HG03159 (cell line): ENCODE data around the gene ZNF444.
"Not testable (repeated sequence)": the region's sequence is repeated elsewhere in the genome, so short reads cannot be mapped to it uniquely, and the experiment has no call there.

ENCODE experiments used
- ATAC-seq: cut with Tn5 transposase; IDR thresholded peaks from one replicate; pipeline ENCODE4 v1.9.1; 2021; ENCODE audit warnings: mild to moderate bottlenecking, moderate library complexity; ENCODE audit not compliant: unreplicated experiment

ZNF444 gene

DNA sequence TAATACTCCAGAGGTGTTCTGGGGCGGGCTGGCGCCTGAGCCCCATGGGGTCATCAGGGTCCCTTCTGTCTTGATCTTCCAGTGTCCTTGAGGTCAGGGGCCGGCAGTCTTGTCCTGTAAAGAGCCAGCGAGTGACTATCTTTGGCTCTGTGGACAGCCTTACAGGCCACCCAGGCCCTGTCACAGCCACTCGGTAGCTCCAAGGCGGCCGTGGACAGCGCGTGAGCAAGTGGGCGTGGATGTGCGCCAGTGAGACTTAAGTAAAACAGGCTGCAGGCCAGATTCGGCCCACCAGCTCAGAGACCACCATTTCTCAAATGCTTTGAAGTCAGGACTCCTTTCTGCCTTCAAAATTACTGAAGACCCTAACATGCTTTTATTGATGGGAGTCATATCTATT lies 3.7 kb downstream of the ZNF444 start:
- no peak for ATAC-seq

DNA sequence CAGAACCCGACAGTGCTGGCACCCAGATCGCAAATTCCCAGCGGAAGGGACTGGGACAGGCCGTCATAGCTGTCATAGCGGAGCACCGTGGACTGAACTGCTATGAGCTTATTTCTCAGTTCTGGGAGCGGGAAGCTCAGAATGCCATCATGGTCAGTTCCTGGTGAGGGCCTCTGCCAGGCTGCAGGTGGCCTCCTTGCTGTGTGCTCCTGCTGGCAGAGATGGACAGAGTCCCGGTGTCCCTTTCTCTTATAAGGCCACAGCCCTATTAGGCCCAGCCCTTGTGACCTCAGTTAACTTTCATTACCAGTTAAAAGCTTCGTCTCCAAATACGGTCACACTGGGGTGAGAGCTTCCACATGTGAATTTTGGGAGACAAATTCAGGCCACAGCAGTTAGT lies 4.6 kb downstream of the ZNF444 start:
- ATAC-seq: no peak

DNA sequence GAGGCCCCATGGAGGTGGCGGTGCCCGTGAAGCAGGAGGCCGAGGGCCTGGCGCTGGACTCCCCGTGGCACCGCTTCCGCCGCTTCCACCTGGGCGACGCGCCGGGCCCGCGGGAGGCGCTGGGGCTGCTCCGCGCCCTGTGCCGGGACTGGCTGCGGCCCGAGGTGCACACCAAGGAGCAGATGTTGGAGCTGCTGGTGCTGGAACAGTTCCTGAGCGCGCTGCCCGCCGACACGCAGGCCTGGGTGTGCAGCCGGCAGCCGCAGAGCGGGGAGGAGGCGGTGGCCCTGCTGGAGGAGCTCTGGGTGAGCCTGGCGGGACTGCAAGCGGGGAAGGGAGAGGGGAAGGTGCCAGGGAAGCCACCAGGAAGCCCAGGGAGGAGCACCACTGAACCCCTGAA lies 5.8 kb downstream of the ZNF444 start:
- no peak for ATAC-seq

DNA sequence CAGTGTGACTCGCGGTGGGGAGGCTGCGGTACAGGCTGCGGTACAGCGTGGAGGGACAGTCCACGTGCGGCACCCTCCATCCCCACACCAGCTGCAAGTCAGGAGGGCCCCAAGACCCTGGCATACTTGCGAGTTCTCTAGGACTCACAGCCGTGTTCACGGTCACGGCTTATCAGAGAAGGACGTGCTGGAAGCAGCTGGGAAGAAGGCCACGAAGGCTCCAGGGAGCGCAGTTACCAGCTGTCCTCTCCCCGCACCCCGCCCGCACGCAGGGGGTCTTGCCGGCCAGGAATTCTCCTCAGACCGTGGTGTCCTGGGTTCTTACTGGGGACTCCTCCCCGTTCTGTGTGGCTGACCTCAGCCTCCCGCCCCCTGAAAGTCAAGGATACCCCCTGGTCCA lies 6.2 kb downstream of the ZNF444 start:
- no peak for ATAC-seq

DNA sequence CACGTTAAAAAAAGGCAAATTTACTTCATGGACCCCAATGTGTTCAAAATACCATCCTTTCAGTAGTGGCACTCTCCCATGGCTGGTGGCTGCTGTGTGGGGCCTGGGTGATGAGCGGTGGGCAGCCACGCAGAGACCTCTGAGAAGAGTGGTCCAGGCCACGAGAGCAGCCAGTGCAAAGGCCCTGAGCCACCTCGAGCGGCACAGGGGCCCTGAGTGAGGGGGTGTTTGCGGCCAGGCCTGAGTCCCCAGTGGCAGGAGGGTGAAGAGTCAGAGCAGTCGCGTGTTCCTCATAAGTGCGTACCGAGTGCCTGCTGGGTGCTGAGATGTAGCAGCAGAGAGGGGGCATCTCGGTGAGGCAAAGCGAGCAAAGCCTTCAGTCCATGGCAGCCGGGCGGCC lies 7.0 kb downstream of the ZNF444 start:
- ATAC-seq: no peak

DNA sequence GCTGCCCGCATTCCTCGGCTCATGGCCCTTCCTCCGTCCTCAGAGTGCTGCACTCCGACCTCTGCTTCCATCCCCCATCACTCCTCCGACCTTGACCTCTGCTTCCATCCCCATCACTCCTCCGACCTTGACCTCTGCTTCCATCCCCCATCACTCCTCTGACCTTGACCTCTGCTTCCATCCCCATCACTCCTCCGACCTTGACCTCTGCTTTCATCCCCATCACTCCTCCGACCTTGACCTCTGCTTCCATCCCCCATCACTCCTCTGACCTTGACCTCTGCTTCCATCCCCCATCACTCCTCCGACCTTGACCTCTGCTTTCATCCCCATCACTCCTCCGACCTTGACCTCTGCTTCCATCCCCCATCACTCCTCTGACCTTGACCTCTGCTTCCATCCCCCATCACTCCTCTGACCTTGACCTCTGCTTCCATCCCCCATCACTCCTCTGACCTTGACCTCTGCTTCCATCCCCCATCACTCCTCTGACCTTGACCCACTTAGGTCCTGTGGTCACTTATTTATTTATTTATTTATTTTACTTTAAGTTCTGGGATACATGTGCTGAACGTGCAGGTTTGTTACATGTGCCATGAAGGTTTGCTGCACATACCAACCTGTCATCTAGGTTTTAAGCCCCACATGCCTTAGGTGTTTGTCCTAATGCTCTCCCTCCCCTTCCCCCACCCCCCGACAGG lies 8.0 kb downstream of the ZNF444 start:
- ATAC-seq: not testable (repeated sequence)

DNA sequence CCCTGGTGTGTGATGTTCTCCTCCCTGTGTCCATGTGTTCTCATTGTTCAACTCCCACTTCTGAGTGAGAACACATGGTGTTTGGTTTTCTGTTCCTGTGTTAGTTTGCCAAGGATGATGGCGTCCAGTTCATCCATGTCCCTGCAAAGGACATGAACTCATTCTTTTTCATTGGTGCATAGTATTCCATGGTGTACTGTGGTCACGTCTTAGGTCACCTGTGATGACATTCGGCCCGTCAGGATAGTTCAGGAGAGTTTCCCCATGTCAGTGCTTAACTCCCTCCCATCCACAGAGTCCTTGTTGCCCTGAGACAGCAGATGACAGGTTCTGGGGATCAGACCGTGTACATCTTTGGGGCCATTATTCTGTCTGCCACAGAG lies 8.6 kb downstream of the ZNF444 start:
- ATAC-seq: no peak

DNA sequence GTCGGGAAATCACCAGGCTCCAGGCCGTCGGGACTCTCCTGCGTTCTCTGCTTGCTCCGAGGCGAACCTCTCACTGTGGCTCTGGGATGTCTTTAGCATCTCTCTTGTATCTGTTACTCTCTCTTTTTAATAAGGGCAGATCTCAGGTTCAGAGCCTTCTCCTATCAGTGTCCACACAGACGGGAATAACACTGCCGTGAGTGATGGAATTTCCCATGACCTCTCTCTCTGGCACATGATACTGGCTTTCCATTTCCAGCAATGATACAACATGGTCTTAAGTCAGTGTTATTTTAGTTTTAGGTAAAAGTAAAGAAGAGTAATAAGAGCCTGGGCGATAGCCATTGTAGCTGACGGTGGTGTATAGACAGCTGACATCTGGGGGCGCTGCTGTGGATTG lies 9.3 kb downstream of the ZNF444 start:
- ATAC-seq: no peak

DNA sequence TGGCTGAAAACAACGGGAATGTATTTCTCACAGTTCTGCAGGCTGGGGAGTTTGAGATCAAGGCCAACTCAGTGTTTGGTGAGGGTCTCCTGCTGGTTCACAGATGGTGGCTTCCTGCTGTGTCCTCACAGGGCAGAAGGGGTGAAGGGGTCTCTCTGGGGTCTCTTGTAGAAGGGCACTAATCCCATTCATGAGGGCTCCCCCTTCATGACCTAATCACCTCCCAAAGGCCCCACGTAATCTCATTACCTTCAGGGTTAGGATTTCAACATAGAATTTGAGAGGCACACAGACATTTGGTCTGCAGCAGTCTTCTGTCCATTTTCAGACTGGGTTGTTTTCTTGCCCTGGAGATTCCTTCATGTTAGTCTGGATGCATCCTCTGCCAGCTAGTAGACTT lies 11.6 kb downstream of the ZNF444 start:
- ATAC-seq: no peak

DNA sequence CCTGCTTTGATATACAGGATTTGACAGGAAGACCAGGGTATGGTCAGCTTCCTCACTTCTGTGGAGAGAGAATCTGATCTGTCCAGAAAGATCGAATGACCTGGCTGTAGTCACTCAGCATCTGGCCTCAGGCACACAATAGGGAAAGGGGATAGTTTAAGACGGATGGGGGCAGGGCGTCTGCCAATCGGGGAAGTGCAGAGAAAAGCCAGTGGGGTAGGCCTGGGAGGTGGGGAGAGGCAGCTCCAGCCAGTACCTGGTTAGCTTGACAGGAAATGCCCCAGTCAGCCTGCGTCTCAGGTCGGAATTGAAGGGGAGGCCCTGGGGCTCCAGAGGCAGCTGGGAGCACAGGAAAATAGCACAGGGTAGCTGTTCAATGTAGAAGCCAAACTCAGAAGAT lies 12.4 kb downstream of the ZNF444 start:
- no peak for ATAC-seq

DNA sequence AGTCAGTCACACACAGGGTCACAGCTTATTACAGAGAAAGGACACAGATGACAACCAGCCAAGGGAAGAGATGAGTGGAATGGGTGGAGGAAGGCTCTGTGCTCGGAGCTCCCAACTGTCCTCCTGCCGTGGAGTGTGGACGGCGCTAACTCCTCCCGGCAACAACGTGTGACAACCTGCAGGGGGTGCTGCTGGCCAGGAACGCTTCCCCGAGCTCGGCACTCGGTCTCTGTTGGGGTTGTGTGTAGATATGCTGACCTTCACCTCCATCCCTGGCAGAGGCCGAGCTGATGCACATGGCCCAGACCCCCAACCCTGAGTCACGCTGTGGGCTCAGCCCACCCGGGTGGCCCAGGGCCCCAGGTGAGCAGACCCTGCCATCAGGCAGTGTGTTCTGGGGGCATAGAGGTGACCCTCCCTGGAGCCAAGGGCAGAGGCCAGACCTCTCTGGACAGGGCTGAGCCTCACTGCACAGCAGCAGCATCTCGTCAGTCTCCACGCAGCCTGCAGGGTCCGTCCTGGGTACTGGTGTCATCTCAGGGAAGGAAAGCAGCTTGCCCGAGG lies 14.1 kb downstream of the ZNF444 start:
- ATAC-seq: no peak

DNA sequence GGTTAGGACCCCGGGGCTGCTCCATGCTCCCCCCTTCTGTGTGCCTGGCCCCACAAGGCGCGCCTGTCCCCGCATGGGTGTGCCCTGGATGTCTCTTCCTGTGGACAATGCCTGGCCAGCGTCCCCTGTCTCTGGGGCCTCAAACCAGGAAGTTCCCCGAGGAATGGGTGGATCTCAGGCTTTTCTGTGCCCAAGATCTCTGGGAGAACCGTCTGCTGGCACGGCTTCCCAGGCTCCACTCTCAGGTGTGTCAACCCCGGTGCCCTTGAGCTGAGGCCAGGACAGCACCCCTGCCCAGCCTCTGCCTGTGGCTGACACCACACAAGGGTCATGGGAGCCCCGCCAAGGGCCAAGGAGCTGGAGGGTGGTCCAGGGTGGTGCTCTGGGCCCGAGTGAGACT lies 15.7 kb downstream of the ZNF444 start:
- no peak for ATAC-seq

DNA sequence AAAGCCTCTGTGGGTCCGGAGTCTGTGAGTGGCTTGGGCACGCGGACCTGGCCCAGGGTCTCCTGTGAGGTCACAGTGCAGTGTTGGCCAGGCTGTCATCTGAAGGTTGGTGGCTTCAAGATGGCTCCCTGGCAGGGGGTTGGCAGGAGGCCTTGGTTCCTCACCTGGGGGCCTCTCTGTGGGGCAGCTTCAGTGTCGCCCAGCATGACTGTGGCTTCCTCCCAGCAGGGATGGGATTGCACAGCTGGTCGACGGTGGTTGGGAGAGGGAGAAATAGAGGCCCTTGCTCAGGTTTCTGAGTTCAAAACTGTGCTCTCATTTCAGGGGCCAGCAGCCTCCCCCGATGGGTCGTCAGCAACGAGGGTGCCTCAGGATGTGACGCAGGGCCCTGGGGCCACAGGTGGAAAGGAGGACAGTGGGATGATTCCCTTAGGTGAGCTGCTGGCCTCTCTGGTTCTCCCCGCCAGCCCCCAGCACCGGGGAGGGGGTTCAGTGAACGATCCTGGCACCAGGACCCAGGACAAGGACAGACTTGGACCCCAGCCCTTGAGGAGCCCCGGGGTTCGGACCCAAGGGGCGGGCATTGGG lies 17.2 kb downstream of the ZNF444 start:
- no peak for ATAC-seq

DNA sequence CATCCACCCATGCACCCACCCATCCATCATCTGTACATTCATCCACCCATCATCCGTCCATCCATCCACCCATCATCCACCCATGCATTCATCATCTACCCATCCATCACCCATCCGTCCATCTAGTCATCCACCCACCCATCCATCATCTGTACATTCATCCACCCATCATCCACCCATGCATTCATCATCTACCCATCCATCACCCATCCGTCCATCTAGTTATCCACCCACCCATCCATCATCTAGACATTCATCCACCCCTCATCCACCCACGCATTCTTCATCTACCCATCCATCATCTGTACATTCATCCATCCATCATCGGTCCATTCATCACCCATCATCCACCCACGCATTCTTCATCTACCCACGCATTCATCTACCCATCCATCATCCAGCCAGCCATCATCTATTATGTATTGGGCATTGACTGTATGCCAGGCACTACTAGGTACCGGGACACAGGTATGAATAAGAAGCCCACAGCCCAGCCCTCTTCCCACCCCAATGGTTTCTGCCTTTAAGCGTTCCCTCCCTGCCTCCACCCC lies 18.0 kb downstream of the ZNF444 start:
- no peak for ATAC-seq

DNA sequence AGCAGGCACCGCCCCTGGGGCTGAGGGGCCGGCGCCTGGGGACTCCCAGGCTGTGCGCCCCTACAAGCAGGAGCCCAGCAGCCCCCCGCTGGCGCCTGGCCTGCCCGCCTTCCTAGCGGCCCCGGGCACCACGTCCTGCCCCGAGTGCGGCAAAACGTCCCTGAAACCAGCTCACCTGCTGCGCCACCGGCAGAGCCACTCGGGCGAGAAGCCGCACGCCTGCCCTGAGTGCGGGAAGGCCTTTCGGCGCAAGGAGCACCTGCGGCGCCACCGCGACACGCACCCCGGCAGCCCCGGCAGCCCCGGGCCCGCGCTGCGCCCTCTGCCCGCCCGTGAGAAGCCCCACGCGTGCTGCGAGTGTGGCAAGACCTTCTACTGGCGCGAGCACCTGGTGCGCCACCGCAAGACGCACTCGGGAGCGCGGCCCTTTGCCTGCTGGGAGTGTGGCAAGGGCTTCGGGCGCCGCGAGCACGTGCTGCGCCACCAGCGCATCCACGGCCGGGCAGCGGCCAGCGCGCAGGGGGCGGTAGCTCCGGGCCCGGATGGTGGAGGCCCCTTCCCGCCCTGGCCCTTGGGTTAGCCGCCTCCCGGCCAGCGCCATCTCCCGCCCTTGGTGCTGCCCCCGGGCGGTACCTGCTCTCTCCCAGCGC lies 18.7 kb downstream of the ZNF444 start:
- no peak for ATAC-seq

DNA sequence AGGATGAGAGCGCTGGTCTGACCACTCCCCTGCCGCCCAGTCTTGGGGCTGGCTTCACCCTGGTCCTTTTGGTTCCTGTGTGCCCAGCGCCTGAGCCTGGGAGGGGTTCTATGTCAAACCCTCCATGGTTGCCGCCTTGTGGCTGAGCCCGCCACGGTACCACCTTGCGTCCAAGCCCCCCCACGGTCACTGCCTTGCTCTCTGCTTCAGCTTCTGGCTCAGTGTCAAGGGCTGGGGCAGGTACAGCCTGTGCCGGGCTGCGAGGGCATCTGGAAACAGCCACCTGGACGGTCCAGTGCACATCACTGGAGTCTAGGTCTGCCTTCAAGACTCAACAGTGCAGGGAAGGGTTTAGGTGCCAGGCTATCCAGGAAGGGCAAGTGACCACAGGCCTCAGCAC lies 20.4 kb downstream of the ZNF444 start:
- ATAC-seq: no peak

DNA sequence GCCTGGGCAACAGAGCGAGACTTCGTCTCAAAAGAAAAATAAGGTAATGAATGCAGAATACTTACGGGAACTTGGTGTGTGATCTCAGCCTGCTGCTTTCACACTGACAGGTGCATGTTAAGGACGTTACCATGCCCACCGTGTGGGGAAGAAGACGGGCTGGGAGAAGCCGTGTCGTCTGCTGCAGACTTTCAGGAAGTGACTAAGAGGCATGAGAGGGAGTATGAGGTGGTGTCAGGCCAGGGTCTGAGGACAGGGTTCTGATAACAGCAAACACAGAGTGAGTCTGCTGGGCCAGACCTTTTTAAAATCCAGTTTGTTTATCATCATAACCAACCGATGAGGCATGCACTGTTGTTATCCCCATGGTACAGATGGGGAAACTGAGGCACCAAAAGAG lies 21.2 kb downstream of the ZNF444 start:
- ATAC-seq: no peak

DNA sequence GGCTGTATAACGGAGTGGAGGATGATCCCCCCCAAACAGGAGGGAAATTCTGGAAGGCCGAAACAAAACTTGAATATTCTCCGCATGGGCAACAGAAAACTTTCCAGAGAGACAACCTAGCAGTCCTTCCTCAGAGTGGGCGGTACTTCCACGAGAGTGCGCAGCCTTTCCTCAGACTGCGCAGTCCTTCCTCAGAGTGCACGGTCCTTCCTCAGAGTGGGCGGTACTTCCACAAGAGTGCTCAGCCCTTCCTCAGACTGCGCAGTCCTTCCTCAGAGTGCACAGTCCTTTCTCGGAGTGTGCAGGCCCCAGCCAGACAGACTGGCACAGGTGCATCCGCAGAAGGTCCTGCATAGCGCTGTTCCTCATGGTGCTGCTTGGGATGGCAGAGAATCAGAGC lies 22.0 kb downstream of the ZNF444 start:
- ATAC-seq: no peak

DNA sequence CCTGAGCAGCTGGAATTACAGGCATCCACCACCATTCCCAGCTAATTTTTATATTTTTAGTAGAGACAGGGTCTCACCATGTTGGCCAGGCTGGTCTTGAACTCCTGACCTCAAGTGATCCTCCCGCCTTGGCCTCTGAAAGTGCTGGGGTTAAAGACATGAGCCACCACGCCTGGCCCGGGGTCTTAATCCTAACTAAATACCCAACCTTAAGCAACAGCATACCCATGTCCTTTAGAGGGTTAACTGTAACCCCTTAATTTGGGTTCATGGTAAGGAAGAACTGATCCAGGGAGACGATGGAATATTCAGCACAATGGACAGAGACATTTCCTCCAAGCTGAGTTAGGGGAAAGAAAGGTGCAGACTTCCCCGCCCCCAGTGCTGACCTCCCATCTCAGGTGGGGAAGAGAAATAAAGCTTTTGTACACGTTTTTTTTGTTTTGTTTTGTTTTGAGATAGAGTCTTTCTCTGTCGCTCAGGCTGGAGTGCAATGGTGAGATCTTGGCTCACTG lies 26.0 kb downstream of the ZNF444 start:
- no peak for ATAC-seq

DNA sequence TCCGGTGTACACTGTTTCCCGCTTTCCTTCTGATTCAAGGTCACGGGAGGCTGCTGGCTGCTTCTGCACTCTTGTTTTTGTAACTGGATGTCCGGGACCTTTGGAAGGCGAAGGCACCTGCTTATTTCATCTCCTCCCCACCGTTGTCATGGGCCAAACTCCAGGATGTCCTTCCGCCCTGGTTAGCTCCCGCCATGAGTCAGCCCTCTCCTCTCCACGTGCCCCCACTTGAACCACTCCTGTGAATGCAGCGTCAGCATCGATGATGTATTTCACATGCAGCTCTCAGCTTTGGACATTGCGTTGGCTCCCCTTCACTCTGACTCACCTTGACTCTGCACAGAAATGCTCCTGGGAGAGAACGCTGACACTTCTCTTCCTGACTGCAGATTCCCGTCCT lies 29.2 kb downstream of the ZNF444 start:
- no peak for ATAC-seq

DNA sequence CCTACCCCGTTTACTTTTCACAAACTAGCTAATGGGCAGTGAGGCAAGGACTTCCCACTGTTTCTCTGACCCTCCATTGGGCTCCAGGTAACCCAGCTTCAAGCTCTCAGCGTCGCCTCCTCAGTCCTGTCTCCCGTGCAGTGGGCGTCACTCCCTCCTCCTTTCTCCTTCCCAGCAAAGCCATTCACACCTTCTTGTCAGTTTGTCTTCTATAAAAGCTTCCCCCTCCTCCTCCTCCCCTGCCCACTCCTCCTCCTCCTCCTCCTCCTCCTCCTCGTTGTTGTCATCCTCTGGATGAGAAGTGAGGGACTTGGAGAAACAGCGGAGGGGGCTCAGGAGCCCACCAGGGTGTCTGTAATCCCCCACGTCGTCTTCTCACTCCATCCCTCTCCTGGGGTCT lies 33.0 kb downstream of the ZNF444 start:
- ATAC-seq: no peak

DNA sequence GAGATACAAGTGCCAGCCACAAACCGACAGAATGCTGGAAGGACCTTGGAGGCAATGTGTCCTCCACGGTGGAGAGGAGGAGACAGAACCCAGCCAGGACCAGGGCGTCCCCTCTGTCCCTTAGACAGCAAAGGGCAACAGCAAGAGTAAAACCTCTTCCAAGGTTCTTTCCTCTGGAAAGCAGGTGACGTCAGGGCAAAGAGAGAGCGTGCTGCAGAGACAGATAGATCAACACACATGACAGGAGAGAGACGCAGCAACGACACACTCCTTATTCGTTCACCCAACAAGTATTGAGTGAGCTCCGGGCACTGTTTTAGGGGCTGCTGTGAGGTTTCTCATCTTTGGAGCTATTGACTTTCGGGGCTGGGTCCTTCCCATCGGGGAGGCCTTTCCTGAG lies 33.5 kb downstream of the ZNF444 start:
- ATAC-seq: no peak
